ENCODE measurements around the gene B4GALT6. TPM values are rescaled to one million over a fixed set of nuclear protein-coding genes. Genes with fewer than 3 reads are reported as not detected.

B4GALT6 gene
- total and polyA plus RNA-seq, 10 of the 15 experiments (the other 5 are each of a cell fraction or from before 2014, with no cell fraction given), result 11.9 to 47.4 (median 18.0) TPM

DNA sequence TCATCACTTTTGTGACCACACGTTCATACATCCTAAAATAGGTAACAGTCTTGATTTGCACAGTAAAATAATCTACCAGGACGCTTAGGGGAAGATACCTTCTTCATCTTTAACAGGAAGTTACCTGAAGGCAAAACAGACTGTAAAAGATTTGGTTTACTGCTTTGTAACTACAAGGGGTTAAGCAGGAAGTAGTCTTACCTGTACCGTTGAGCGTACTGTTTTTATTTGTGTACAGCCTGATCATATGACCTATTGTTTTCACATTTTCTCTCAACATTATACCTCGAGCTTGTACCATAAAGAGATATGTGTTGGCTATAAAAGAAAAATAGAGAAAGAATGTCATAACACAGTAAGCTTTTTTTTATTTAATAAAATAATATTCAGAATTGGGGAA is 18.3 kb downstream of the B4GALT6 start (continued):
- TF ChIP-seq WRNIP1 (IDR thresholded peaks at IDR 0.05; ENCODE audit: borderline replicate concordance, low read depth, low read length) (no peak), RFX5 (IDR thresholded peaks at IDR 0.05; ENCODE audit: low read depth, low read length) (no peak), NBN (IDR thresholded peaks at IDR 0.05) (no peak)

GRCh38 chr18:31664101-31664500 is 20.3 kb downstream of the B4GALT6 start:
- Histone ChIP-seq H3K4me3 (no peak overlapping the region), H2AFZ (ENCODE audit: control insufficient read depth, low read depth, low read length) (no peak overlapping the region), H3K27me3 (replicated peaks in 1 of 2; ENCODE audit: control insufficient read depth in 2 of 2, insufficient read depth in 2 of 2, low read length in 1 of 2) (no peaks in the 10 kb centered on the region), H3K4me1 (ENCODE audit: control insufficient read depth, insufficient read depth, low read length) (peaks cover 12% of the 10 kb centered on the region), H3K27ac (ENCODE audit: control insufficient read depth, insufficient read depth) (no peak overlapping the region), H3K9ac (ENCODE audit: control insufficient read depth, insufficient read depth, low read length) (no peak overlapping the region), H3K9me3 (replicated peaks; ENCODE audit: control insufficient read depth, insufficient read depth, low read length) (peaks cover 8% of the 10 kb centered on the region), H3K4me2 (ENCODE audit: control insufficient read depth, insufficient read depth) (no peak overlapping the region), H3K79me2 (ENCODE audit: control insufficient read depth, insufficient read depth, low read length) (peaks cover 13% of the 10 kb centered on the region), H3K36me3 (ENCODE audit: control insufficient read depth in 2 of 2, insufficient read depth in 2 of 2, low read length in 1 of 2) (peaks cover 1 to 6% of the 10 kb centered on the region in 2 experiments; a peak in 3 of 4 replicates), H4K20me1 (ENCODE audit: control insufficient read depth, insufficient read depth) (no peaks in the 10 kb centered on the region)
- CTCF ChIA-PET, result interaction anchor here (1.3 to 3.7 kb wide), 2 partner anchors 11 to 16 kb away, joined by 3 to 13 read pairs; no protein-coding TSS in a partner anchor
- intact Hi-C loops (cut with micrococcal nuclease; ENCODE audit: unreplicated experiment), result no loop called here
- RAD21 ChIA-PET (ENCODE audit: unreplicated experiment), result interaction anchor here (1.2 to 1.3 kb wide), 2 partner anchors 9 to 108 kb away, joined by 3 read pairs; no protein-coding TSS in a partner anchor
- FAIRE-seq (no peak), ATAC-seq (no peak), DNase-seq (ENCODE audit: low read depth, low spot score) (no peak)
- no peak for TF ChIP-seq POLR2AphosphoS2 (IDR thresholded peaks at IDR 0.05; ENCODE audit: low read depth, low read length)
- TF ChIP-seq ATF2 (IDR thresholded peaks at IDR 0.05; ENCODE audit: low read length), result no peak
- TF ChIP-seq NBN (IDR thresholded peaks at IDR 0.05), result no peak
- no peak for TF ChIP-seq SREBF1 (IDR thresholded peaks at IDR 0.05; ENCODE audit: low read length)
- TF ChIP-seq RELB (IDR thresholded peaks at IDR 0.05; ENCODE audit: low read depth), result no peak
- no peak for TF ChIP-seq REST (IDR thresholded peaks at IDR 0.05; ENCODE audit: low read depth, low read length)
- TF ChIP-seq IKZF1 (conservative IDR thresholded peaks at IDR 0.05), result no peak
- no peak for TF ChIP-seq JUNB (IDR thresholded peaks at IDR 0.05)
- TF ChIP-seq KDM1A (IDR thresholded peaks at IDR 0.05; ENCODE audit: borderline replicate concordance), result no peak
- 100% methylated on average over 1 of the region's 1 CpG for WGBS (ENCODE audit: insufficient coverage, insufficient replicate concordance, low lambda C conversion rate, missing lambda C conversion rate)
- SMC1A ChIA-PET (ENCODE audit: uncharacterized antibody, unreplicated experiment), result interaction anchor here (1.2 to 8.5 kb wide), 3 partner anchors 12 to 18 kb away, joined by 3 to 169 read pairs (median 24); partner anchors contain the start of gene B4GALT6
- in situ Hi-C loops (cut with MboI), result no loop called here
- BruUV-seq (replicated peaks), result no TSS peak
- POLR2A ChIA-PET, result interaction anchor here (1.7 kb wide), 1 partner anchor 20 kb away, joined by 3 read pairs; no protein-coding TSS in a partner anchor
